Heart left ventricle (tissue), 16 donors: Measurements from ENCODE around the gene CDH23. TPM values are rescaled to one million over a fixed set of nuclear protein-coding genes. Genes with fewer than 3 reads are reported as not detected.

Source experiments
- ATAC-seq, 4 donors: fragments of 200-7000 bp; cut with Tn5 transposase; one replicate each; pipeline ENCODE4 v1.9.1; 2020 to 2022; ENCODE audit warnings: moderate library complexity in 4 of 4, mild to moderate bottlenecking in 3 of 4, moderate number of reproducible peaks in 1 of 4
- DNase-seq, 5 donors: peaks; one replicate each; pipeline ENCODE4 v3.0.0-alpha.2; 2020
- H3K27ac ChIP-seq, 12 donors: fragments of 200-600 bp; sonication (generic) in 4 of 12; one replicate each; pipeline versions ENCODE4 v1.5.0 to v1.8.0; 2016 to 2022; ENCODE audit warnings: mild to moderate bottlenecking in 2 of 12
- H3K27me3 ChIP-seq, 9 donors: fragments of 200-600 bp; sonication (generic) in 2 of 9; one replicate each; pipeline versions ENCODE4 v1.5.1 to v1.8.0; 2016 to 2022; ENCODE audit warnings: mild to moderate bottlenecking in 3 of 9
- H3K36me3 ChIP-seq, 9 donors: fragments of 200-600 bp; sonication (generic) in 2 of 9; one replicate each; pipeline versions ENCODE4 v1.5.0 to v1.8.0; 2018 to 2022; ENCODE audit warnings: mild to moderate bottlenecking in 2 of 9
- H3K4me1 ChIP-seq, 12 donors: fragments of 200-600 bp; sonication (generic) in 4 of 12; one replicate each; pipeline versions ENCODE4 v1.5.0 to v1.8.0; 2016 to 2022; ENCODE audit warnings: mild to moderate bottlenecking in 3 of 12
- H3K4me3 ChIP-seq, 12 donors: fragments of 200-600 bp; sonication (generic) in 4 of 12; one replicate each; pipeline versions ENCODE4 v1.5.0 to v1.8.0; 2017 to 2022; ENCODE audit warnings: mild to moderate bottlenecking in 9 of 12, moderate library complexity in 4 of 12
- H3K9me3 ChIP-seq, 12 donors: fragments of 200-600 bp; sonication (generic) in 4 of 12; one replicate each; pipeline versions ENCODE4 v1.5.0 to v1.8.0; 2016 to 2022; ENCODE audit warnings: mild to moderate bottlenecking in 1 of 12
- CTCF ChIP-seq, 12 donors: fragments of 200-600 bp; sonication (generic) in 4 of 12; IDR thresholded peaks; one replicate each; pipeline versions ENCODE4 v1.5.0 to v1.8.0; 2018 to 2022; ENCODE audit warnings: antibody characterized with exemption in 12 of 12, mild to moderate bottlenecking in 5 of 12
- POLR2A ChIP-seq, 2 donors: fragments of 450-650 bp; IDR thresholded peaks; one replicate each; pipeline ENCODE4 v1.6.1; 2017; ENCODE audit warnings: antibody characterized with exemption in 2 of 2, mild to moderate bottlenecking in 2 of 2, moderate library complexity in 2 of 2
- WGBS, 4 donors: extraction: QIAGEN DNeasy Blood & Tissue Kit in 2 of 4; methylation state at CpG; one replicate each; pipeline versions ENCODE4 v1.1.5 to v1.1.7; 2013 to 2018; 5-methylcytosine and 5-hydroxymethylcytosine counted together
- intact Hi-C, 10 donors: fragments of 100-400 bp; cut with DNase I; formaldehyde crosslinking; loops; one replicate each; pipeline versions ENCODE4 v1.11.1 to v1.14.2; 2022
- polyA plus RNA-seq, 2 donors: library from polyadenylated mRNA; stranded (reverse); fragments of 200-250 nt; gene quantifications; one replicate each; pipeline ENCODE4 v1.2.3, GENCODE V29; 2013
- total RNA-seq, 9 donors: library from RNA; depleted of rRNA in 2 of 9; stranded (reverse); fragments of >200 nt in 2 of 9; fragmentation: NEBNext Ultra II Directional in 3 of 9; extraction: Animal tissue kit (Norgen Biotek cat#: 25700) in 3 of 9; gene quantifications; one replicate each; pipeline versions ENCODE4 v1.1.0 to v1.2.4, GENCODE V29; 2016 to 2023
- donor health status: ischemic (EF 13 %, LVEDD 7.1; RV severe dilation, severe dysfunction).
- donor health status: healthy with polysubstance abuse.
- donor health status: DM: no; HTN: yes; CAD: no.
- donor health status: DM: no; HTN: no; CAD: no.
- donor health status: ischemic (EF 25% LVEDD 6.9; RV normal size, moderate dysfunction).
- donor health status: ischemic (EF 25% LVEDD 5.7; RV mildly dilated, moderate dysfunction).
- donor health status: healthy.
- donor health status: DM: yes; HTN: yes; CAD: no.
- donor health status: ischemic (EF 35%, LVEDD 5.7; RV mildly dilated, moderate dysfunction).
- donor health status: nonischemic (EF 11% LVEDD 7.7; RV severe dilation, severe dysfunction).
- donor health status: DM: yes; HTN: yes; CAD: no.
- donor health status: PGD.
- donor health status: ischemic (EF 29% LVEDD 5.4; RV normal size, mild dysfunction).
- donor health status: nonischemic (EF 23%, LVEDD 6.1; RV moderate dilation, normal function).

Gene CDH23
- total and polyA plus RNA-seq, 11 donors: 1.2 to 8.6 (median 3.9) TPM

- H3K9me3 ChIP-seq: no peaks in the 10 kb centered on the region
- ATAC-seq: peak in 1 of 4 donors; percentile 40
- peak overlapping the region in 1 of 12 donors; percentile 1 for H3K4me3 ChIP-seq
- peaks cover 0 to 89% (median 68%) of the 10 kb centered on the region in 9 donors for H3K36me3 ChIP-seq
- TF ChIP-seq CTCF (IDR thresholded peaks at IDR 0.05): no peak
- TF ChIP-seq POLR2A (IDR thresholded peaks at IDR 0.05): no peak
- WGBS, 4 donors: 77 to 89% (median 85%) methylated on average over 12 of the region's 12 CpGs
- DNase-seq: no peak
- peak overlapping the region in 7 of 12 donors; percentile 25 to 96 (median 53) for H3K27ac ChIP-seq
- H3K4me1 ChIP-seq: peaks cover 0 to 93% (median 36%) of the 10 kb centered on the region in 12 donors
- intact Hi-C loops: no loop called here
- no peaks in the 10 kb centered on the region for H3K27me3 ChIP-seq
Observed at GRCh38 chr10:71756311-71757191, 359.8 kb downstream of the CDH23 start.

- intact Hi-C loops: no loop called here
- H3K36me3 ChIP-seq: peaks cover 0 to 89% (median 64%) of the 10 kb centered on the region in 9 donors
- 38 to 56% (median 47%) methylated on average over 7 to 11 of the region's 11 CpGs for WGBS, 4 donors
- H3K4me1 ChIP-seq: peaks cover 0 to 93% (median 46%) of the 10 kb centered on the region in 12 donors
- no peaks in the 10 kb centered on the region for H3K9me3 ChIP-seq
- TF ChIP-seq POLR2A (IDR thresholded peaks at IDR 0.05): no peak
- no peak for TF ChIP-seq CTCF (IDR thresholded peaks at IDR 0.05)
- no peaks in the 10 kb centered on the region for H3K27me3 ChIP-seq
- peak overlapping the region in 1 of 12 donors; percentile 1 for H3K4me3 ChIP-seq
- DNase-seq (peak in 3 of 5 donors; percentile 62 to 74 (median 68)), ATAC-seq (peak; percentile 18 to 74 (median 69))
- H3K27ac ChIP-seq: peak overlapping the region; percentile 10 to 96 (median 44)
Observed at GRCh38 chr10:71757399-71757922, 360.7 kb downstream of the CDH23 start.

GRCh38 chr10:71761105-71761511 lies 364.4 kb downstream of the CDH23 start:
- WGBS, 4 donors: 88 to 95% (median 92%) methylated on average over 1 to 3 of the region's 3 CpGs
- DNase-seq: peak in 1 of 5 donors; percentile 20
- no peaks in the 10 kb centered on the region for H3K9me3 ChIP-seq
- no peaks in the 10 kb centered on the region for H3K27me3 ChIP-seq
- H3K4me3 ChIP-seq: peak overlapping the region in 1 of 12 donors; percentile 23
- TF ChIP-seq POLR2A (IDR thresholded peaks at IDR 0.05): no peak
- TF ChIP-seq CTCF (IDR thresholded peaks at IDR 0.05): no peak
- H3K4me1 ChIP-seq: peaks cover 10 to 93% (median 68%) of the 10 kb centered on the region in 12 donors
- H3K36me3 ChIP-seq: peaks cover 0 to 76% (median 49%) of the 10 kb centered on the region in 9 donors
- ATAC-seq: no peak
- peak overlapping the region in 3 of 12 donors; percentile 10 to 33 (median 25) for H3K27ac ChIP-seq
- intact Hi-C loops: loop anchor here in 1 of 10 donors (10.0 kb wide), 1 partner anchor 484 kb away; no protein-coding TSS in a partner anchor
